ENCODE results near the gene CTRL.

Gene CTRL

DNA sequence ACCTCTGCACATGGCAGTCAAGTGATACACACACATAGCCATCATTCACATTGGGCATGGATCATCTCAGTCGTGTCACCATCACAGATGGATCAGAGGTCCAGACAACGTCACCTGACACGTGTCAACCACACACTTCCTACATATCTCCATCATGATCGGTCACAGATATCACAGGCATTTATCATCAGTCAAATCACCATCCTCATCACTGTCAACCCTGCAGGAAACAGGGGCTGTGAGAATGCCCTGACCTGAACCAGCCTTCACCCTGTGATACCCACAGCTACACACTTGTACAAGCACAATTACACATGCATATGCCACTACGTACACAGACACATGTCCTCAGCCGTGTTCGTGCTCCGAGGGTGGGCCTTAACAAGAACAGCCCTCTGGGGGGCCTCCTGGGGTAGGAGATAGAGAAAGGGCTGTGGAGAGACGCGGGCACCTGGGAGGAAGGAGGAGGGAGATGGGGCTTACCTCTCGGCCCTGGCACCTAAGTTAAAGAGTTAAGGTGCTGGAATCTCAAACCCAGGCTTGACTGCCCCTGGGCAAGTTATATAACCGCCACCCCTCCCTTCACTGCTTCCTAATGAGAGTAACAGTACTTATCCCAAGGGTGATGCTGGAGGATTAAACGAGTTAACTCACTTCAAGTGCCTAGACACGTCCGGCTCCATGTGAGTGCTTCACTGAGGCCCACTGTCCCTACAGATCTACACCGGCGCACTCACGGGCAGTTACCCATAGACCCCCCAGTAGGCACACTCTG, 35.7 kb upstream of the CTRL start:
- Histone ChIP-seq H2AFZ (ENCODE audit: insufficient read depth, low read length, poor library complexity) (no peak overlapping the region), H3K4ac (ENCODE audit: low read depth, low read length) (peak overlapping the region; percentile 84), H3K9me3 (ENCODE audit: insufficient read depth, low read depth, low read length) (no peaks in the 10 kb centered on the region), H3K4me2 (ENCODE audit: low read length) (peak overlapping the region; percentile 64), H3K36me3 (ENCODE audit: control insufficient read depth in 1 of 2, insufficient read depth in 2 of 2, low read length in 2 of 2) (peaks cover 23 to 32% of the 10 kb centered on the region in 2 experiments), H3K18ac (ENCODE audit: low read length) (peak overlapping the region; percentile 92), H3K9ac (ENCODE audit: low read length) (peak overlapping the region; percentile 81), H2AK5ac (ENCODE audit: low read length) (peak overlapping the region; percentile 75), H3K27ac (ENCODE audit: low read depth, low read length) (peak overlapping the region; percentile 91), H3K23ac (ENCODE audit: low read length) (no peak overlapping the region), H3K4me1 (ENCODE audit: control insufficient read depth in 1 of 2, insufficient read depth in 2 of 2, low read length in 2 of 2) (peaks cover 28 to 29% of the 10 kb centered on the region in 2 experiments), H3K79me2 (ENCODE audit: control insufficient read depth, insufficient read depth, low read length, poor library complexity) (peaks cover 29% of the 10 kb centered on the region), H4K8ac (ENCODE audit: low read depth, low read length) (peak overlapping the region; percentile 92), H2BK5ac (ENCODE audit: low read depth, low read length, poor library complexity) (peak overlapping the region; percentile 70), H3K27me3 (ENCODE audit: insufficient read depth, low read length) (no peaks in the 10 kb centered on the region), H4K12ac (ENCODE audit: low read depth, low read length) (peak overlapping the region; percentile 14), H3K14ac (ENCODE audit: low read length) (peak overlapping the region; percentile 93), H3K4me3 (ENCODE audit: low read depth, low read length) (peak overlapping the region; percentile 85), H2BK120ac (ENCODE audit: insufficient read depth, low read length, poor library complexity) (peak overlapping the region; percentile 89), H3K79me1 (ENCODE audit: low read length) (peaks cover 30% of the 10 kb centered on the region), H4K91ac (ENCODE audit: low read depth, low read length) (peak overlapping the region; percentile 98), H2BK12ac (ENCODE audit: low read length) (peak overlapping the region; percentile 3)
- peak; percentile 16 to 48 for DNase-seq
- WGBS (ENCODE audit: extremely low coverage, insufficient coverage, insufficient read length) = no CpG with 5 or more reads among the region's 18 CpGs

DNA sequence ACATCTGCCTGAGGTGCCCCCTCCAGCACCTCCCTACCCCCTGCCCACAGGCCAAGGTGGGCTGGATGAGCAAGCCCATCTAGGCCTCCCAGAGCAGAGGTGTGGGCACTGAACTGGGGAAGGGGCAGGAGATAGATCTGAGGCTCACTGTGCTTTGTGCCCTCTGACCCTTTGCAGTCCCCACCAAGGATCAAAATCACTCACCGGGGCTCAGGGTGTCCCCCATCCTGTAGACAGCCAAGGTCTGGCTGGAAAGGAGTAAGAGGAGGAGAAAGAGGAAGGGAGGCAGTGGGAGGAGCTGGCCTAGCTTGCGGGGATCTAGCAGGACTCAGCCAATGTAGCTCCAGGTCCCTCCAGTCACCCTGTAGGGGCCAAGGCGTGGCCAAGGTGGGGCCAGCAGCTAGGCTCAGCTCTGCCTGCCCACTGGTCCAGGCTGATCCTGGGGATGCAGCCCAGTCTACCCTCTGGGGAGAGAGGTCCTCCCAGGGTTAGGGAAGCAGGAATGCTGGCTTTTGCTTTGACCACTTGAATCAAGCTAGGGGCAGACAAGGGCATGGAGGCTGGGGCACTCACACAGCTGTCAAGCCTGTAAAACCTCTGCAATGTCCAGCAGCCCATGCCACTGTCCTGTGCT, 35.0 kb upstream of the CTRL start:
- Histone ChIP-seq H3K36me3 (ENCODE audit: control insufficient read depth in 1 of 2, insufficient read depth in 2 of 2, low read length in 2 of 2) (peaks cover 30 to 39% of the 10 kb centered on the region in 2 experiments), H3K79me2 (ENCODE audit: control insufficient read depth, insufficient read depth, low read length, poor library complexity) (peaks cover 29% of the 10 kb centered on the region), H3K9ac (ENCODE audit: low read length) (peak overlapping the region; percentile 0), H3K4me3 (ENCODE audit: low read depth, low read length) (peak overlapping the region; percentile 85), H3K4ac (ENCODE audit: low read depth, low read length) (peak overlapping the region; percentile 84), H3K79me1 (ENCODE audit: low read length) (peaks cover 30% of the 10 kb centered on the region), H3K14ac (ENCODE audit: low read length) (peak overlapping the region; percentile 92), H3K27me3 (ENCODE audit: insufficient read depth, low read length) (no peaks in the 10 kb centered on the region), H4K12ac (ENCODE audit: low read depth, low read length) (peak overlapping the region; percentile 85), H3K9me3 (ENCODE audit: insufficient read depth, low read depth, low read length) (no peaks in the 10 kb centered on the region), H2AK5ac (ENCODE audit: low read length) (peak overlapping the region; percentile 93), H3K4me2 (ENCODE audit: low read length) (peak overlapping the region; percentile 64), H3K18ac (ENCODE audit: low read length) (peak overlapping the region; percentile 92), H3K4me1 (ENCODE audit: control insufficient read depth in 1 of 2, insufficient read depth in 2 of 2, low read length in 2 of 2) (peaks cover 28 to 29% of the 10 kb centered on the region in 2 experiments), H3K27ac (ENCODE audit: low read depth, low read length) (peak overlapping the region; percentile 91), H2AFZ (ENCODE audit: insufficient read depth, low read length, poor library complexity) (peak overlapping the region; percentile 28), H2BK120ac (ENCODE audit: insufficient read depth, low read length, poor library complexity) (peak overlapping the region; percentile 87), H2BK5ac (ENCODE audit: low read depth, low read length, poor library complexity) (peak overlapping the region; percentile 91), H4K91ac (ENCODE audit: low read depth, low read length) (peak overlapping the region; percentile 95), H2BK12ac (ENCODE audit: low read length) (peak overlapping the region; percentile 8), H3K23ac (ENCODE audit: low read length) (no peak overlapping the region), H4K8ac (ENCODE audit: low read depth, low read length) (peak overlapping the region; percentile 93)
- WGBS (ENCODE audit: extremely low coverage, insufficient coverage, insufficient read length) = no CpG with 5 or more reads among the region's 3 CpGs
- DNase-seq = peak; percentile 33 to 47

- Histone ChIP-seq H3K23ac (ENCODE audit: low read length) (no peak overlapping the region), H3K9me3 (ENCODE audit: insufficient read depth, low read depth, low read length) (no peaks in the 10 kb centered on the region), H4K8ac (ENCODE audit: low read depth, low read length) (peak overlapping the region; percentile 93), H3K36me3 (ENCODE audit: control insufficient read depth in 1 of 2, insufficient read depth in 2 of 2, low read length in 2 of 2) (peaks cover 36 to 47% of the 10 kb centered on the region in 2 experiments), H3K27me3 (ENCODE audit: insufficient read depth, low read length) (no peaks in the 10 kb centered on the region), H3K27ac (ENCODE audit: low read depth, low read length) (peak overlapping the region; percentile 91), H2BK120ac (ENCODE audit: insufficient read depth, low read length, poor library complexity) (peak overlapping the region; percentile 87), H3K4me3 (ENCODE audit: low read depth, low read length) (no peak overlapping the region), H2BK5ac (ENCODE audit: low read depth, low read length, poor library complexity) (peak overlapping the region; percentile 91), H4K91ac (ENCODE audit: low read depth, low read length) (peak overlapping the region; percentile 95), H3K9ac (ENCODE audit: low read length) (peak overlapping the region; percentile 24), H3K18ac (ENCODE audit: low read length) (peak overlapping the region; percentile 92), H3K79me2 (ENCODE audit: control insufficient read depth, insufficient read depth, low read length, poor library complexity) (peaks cover 29% of the 10 kb centered on the region), H3K79me1 (ENCODE audit: low read length) (peaks cover 30% of the 10 kb centered on the region), H3K4me2 (ENCODE audit: low read length) (peak overlapping the region; percentile 64), H2AK5ac (ENCODE audit: low read length) (peak overlapping the region; percentile 93), H2BK12ac (ENCODE audit: low read length) (peak overlapping the region; percentile 43), H4K12ac (ENCODE audit: low read depth, low read length) (peak overlapping the region; percentile 85), H2AFZ (ENCODE audit: insufficient read depth, low read length, poor library complexity) (peak overlapping the region; percentile 28), H3K14ac (ENCODE audit: low read length) (peak overlapping the region; percentile 92), H3K4me1 (ENCODE audit: control insufficient read depth in 1 of 2, insufficient read depth in 2 of 2, low read length in 2 of 2) (peaks cover 28 to 29% of the 10 kb centered on the region in 2 experiments), H3K4ac (ENCODE audit: low read depth, low read length) (peak overlapping the region; percentile 90)
- peak; percentile 58 to 67 for DNase-seq
- WGBS (ENCODE audit: extremely low coverage, insufficient coverage, insufficient read length) = no CpG with 5 or more reads among the region's 11 CpGs
These were observed 34.2 kb upstream of the CTRL start for GRCh38 chr16:67965668-67966548.

All from trophoblast cell (in vitro differentiated cells and primary cell).